Testis (tissue), 2 donors: ENCODE data around the gene SLC25A34.

Experiments used
- POLR2A ChIP-seq: fragments of 450-650 bp; IDR thresholded peaks from one replicate; pipeline ENCODE4 v1.6.1; 2017; ENCODE audit warnings: antibody characterized with exemption, mild to moderate bottlenecking, moderate library complexity
- TF ChIP-seq, protein P1 (sequence below), 3 experiments: fragments of 450-650 bp in 2 of 3; fragments of 200-600 bp in 1 of 3; sonication (generic) in 1 of 3; IDR thresholded peaks; one replicate each; pipeline ENCODE4 v1.5.1; 2016 to 2019; ENCODE audit warnings: antibody characterized with exemption in 3 of 3, mild to moderate bottlenecking in 2 of 3, moderate library complexity in 1 of 3

DNA sequence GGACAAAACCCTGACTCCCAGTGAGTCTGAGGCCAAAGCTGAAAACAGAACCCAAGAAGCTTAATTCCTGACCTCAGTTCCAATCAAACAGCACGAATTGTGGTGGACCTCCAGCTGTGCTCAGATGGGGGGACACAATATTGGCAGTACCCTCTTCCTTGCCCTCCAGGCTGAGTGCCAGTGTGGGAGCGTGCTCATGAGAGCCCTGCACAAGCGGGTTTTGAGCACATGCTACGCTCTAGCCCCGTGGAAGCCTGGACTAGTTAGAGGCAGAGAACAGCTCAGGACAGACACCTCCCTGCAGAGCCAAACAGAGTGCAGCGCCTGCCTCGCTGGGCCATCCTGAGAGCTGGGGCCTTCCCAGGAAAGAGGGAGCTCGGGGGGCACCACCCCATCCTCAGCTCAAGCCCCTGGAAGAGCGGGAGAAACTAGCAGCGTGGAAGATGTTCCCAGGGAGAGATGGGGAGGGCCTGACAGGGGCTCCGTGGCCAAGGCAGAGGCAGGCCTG is 2.8 kb upstream of the SLC25A34 start:
- TF ChIP-seq, protein P1, sequence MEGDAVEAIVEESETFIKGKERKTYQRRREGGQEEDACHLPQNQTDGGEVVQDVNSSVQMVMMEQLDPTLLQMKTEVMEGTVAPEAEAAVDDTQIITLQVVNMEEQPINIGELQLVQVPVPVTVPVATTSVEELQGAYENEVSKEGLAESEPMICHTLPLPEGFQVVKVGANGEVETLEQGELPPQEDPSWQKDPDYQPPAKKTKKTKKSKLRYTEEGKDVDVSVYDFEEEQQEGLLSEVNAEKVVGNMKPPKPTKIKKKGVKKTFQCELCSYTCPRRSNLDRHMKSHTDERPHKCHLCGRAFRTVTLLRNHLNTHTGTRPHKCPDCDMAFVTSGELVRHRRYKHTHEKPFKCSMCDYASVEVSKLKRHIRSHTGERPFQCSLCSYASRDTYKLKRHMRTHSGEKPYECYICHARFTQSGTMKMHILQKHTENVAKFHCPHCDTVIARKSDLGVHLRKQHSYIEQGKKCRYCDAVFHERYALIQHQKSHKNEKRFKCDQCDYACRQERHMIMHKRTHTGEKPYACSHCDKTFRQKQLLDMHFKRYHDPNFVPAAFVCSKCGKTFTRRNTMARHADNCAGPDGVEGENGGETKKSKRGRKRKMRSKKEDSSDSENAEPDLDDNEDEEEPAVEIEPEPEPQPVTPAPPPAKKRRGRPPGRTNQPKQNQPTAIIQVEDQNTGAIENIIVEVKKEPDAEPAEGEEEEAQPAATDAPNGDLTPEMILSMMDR (IDR thresholded peaks at IDR 0.05) = no peak
- no peak for TF ChIP-seq POLR2A
